ENCODE data around the gene TMEM51. TPM values are rescaled to one million over a fixed set of nuclear protein-coding genes. Genes with fewer than 3 reads are reported as not detected.

Gene TMEM51
- total RNA-seq, 1 donor: 1.0 TPM

DNA sequence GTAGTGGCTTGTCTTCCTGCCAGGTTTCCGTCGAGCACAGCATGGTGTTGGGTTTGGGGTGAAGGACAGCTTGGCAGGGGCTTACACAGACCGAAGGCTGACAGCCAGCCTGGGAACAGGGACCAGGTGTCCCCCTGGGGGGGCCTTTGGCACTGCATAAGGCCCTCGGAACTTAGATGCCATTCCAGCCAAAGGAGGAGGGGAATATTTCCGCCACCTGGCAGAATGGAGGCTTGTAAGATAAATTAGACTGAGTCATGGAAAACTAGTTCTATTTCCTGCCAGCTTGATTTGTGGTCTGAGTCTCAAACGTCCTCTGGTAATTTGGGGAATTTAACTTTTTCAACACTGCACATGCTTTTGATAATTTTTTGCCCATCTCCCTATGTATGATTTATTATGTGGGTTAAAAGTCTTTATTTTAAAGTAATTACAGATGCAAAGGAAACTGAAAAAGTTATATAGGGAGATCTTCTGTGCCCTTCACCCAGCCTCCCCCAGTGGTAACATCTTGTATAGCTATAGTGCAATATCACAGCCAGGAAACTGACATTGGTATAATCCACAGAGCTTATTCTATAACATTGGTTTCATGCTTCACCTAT, 11.5 kb upstream of the TMEM51 start:
- Histone ChIP-seq H3K4me3 (ENCODE audit: low read length) (no peak overlapping the region), H3K4me1 (ENCODE audit: insufficient read depth, low read length) (peaks cover 15% of the 10 kb centered on the region), H3K27me3 (ENCODE audit: insufficient read depth, low read length) (no peaks in the 10 kb centered on the region), H3K9me3 (ENCODE audit: low read depth, low read length) (no peaks in the 10 kb centered on the region)

DNA sequence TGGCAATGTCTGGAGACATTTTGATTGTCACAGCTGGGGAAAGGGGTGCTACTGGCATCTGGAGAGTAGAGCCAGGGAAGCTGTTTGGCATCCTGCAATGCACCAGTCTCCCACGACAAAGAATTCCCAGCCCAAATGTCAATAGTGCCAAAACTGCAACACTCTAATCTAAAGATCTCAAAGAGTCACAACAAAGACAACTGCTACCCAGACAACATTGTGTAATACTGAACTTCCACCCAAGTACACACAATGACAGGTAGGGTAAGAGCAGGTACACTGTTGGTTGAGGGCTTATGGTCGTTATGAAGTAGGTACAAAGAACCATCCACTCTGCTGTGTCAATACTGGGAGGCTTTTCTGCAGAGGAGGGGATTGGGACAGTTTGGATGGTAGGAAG, 8.2 kb upstream of the TMEM51 start:
- no peaks in the 10 kb centered on the region for H3K9me3 ChIP-seq (ENCODE audit: low read depth, low read length)
- no peak overlapping the region for H3K4me3 ChIP-seq (ENCODE audit: low read length)
- H3K4me1 ChIP-seq (ENCODE audit: insufficient read depth, low read length): peaks cover 16% of the 10 kb centered on the region
- H3K27me3 ChIP-seq (ENCODE audit: insufficient read depth, low read length): peaks cover 3% of the 10 kb centered on the region

DNA sequence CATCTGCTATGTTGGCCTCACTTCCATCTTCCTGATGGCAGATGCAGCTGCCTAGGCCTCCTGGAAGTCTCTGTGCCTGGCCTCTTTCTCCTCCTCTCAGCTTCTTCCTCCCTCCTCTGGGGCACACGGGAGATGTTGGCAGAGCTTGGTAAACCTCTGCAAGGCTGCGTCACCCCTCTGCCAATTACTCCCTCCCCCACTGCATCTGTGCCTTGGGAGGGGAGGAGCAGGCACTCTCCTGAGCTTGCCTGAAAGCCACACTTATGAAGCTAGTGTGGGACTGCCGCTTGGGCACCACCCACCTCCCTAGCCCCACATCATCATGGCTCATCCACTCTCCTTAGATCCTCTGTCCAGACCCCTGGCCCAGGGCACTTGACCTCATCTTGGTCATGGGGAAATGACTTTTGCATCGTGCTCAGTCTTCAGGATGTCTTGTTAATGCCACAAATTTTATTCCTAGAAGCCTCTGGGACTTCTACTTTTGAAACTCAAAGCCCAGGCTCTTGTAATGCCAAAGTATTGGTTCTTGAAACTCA, 7.3 kb upstream of the TMEM51 start:
- Histone ChIP-seq H3K4me1 (ENCODE audit: insufficient read depth, low read length) (peaks cover 16% of the 10 kb centered on the region), H3K27me3 (ENCODE audit: insufficient read depth, low read length) (peaks cover 11% of the 10 kb centered on the region), H3K9me3 (ENCODE audit: low read depth, low read length) (no peaks in the 10 kb centered on the region), H3K4me3 (ENCODE audit: low read length) (no peak overlapping the region)

DNA sequence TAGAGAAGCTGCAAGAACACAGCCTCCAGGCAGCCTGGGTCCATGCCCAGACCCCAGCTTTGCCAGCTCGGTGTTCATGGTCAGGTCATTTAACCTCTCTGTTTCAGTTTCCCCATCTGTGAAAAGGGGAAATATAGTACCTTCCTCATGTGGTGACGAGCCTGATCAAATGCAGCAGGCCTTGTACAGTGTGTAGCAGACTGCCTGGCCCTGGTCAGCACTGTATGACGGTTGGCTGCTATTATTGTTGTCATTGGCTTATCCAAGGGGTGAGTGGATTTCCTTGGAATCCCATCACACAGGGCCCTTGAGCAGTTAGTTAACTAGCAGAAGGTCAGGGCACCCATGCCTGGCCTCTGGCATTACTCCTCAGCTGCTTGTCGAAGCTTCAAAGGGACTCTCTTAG, 6.6 kb upstream of the TMEM51 start:
- Histone ChIP-seq H3K4me1 (ENCODE audit: insufficient read depth, low read length) (peaks cover 12% of the 10 kb centered on the region), H3K9me3 (ENCODE audit: low read depth, low read length) (no peaks in the 10 kb centered on the region), H3K27me3 (ENCODE audit: insufficient read depth, low read length) (peaks cover 19% of the 10 kb centered on the region), H3K4me3 (ENCODE audit: low read length) (no peak overlapping the region)

DNA sequence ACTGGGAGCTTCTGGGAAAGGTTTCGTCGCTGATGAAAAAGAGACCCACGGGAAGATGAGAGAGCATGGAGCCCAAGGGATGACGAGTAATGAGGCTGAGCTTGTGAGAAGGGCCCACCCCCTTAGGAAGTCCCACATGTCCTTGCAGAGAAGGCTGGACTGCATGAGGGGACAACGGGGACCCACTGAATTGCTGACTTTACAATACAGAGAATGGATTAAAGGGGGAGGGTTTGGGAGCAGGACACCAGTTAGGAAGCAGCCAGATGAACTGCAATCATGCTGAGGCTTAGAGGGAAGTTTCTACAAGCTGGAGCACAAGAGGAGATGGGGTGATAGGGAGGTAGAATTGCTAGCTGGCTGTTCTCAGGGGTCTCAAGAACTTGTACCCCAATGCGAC, 5.5 kb upstream of the TMEM51 start:
- Histone ChIP-seq H3K27me3 (ENCODE audit: insufficient read depth, low read length) (peaks cover 29% of the 10 kb centered on the region), H3K9me3 (ENCODE audit: low read depth, low read length) (no peaks in the 10 kb centered on the region), H3K4me1 (ENCODE audit: insufficient read depth, low read length) (peaks cover 9% of the 10 kb centered on the region), H3K4me3 (ENCODE audit: low read length) (no peak overlapping the region)

DNA sequence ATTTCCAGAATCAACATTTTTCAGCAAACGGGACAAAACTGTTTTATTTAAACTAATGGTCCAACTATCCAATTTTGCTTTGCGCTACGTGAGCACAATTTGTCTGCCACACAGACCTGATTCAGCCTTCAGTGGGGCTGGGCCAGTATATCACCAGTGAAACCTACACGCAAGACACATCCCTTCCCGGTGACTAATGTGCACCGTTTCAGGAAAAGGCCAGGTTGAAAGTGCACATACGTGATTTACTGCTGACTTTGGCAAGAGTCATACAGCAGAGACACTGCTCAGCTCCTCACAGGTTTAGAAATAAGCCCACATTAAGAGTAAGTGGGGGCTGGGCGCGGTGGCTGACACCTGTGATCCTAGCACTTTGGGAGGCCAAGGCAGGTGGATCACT, 5.1 kb upstream of the TMEM51 start:
- Histone ChIP-seq H3K27me3 (ENCODE audit: insufficient read depth, low read length) (peaks cover 31% of the 10 kb centered on the region), H3K4me3 (ENCODE audit: low read length) (no peak overlapping the region), H3K4me1 (ENCODE audit: insufficient read depth, low read length) (peaks cover 12% of the 10 kb centered on the region), H3K9me3 (ENCODE audit: low read depth, low read length) (no peaks in the 10 kb centered on the region)

DNA sequence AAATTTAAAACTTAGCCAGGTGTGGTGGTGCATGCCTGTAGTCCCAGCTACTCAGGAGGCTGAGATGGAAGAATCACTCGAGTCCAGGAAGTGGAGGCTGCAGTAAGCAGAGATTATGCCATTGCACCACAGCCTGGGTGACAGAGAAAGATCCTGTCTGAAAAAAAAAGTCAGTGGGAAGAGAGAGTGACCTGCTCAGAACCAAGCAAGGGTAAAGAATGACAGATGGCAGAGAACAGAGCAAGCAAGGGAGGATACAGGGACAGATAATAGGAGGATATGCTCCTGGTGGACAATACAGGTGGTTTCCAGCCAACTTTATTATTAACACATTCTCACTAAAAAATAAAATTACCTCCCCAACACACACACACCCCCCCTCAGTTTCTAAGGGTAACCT, 4.6 kb upstream of the TMEM51 start:
- no peak overlapping the region for H3K4me3 ChIP-seq (ENCODE audit: low read length)
- H3K27me3 ChIP-seq (ENCODE audit: insufficient read depth, low read length): peaks cover 32% of the 10 kb centered on the region
- no peaks in the 10 kb centered on the region for H3K9me3 ChIP-seq (ENCODE audit: low read depth, low read length)
- peaks cover 16% of the 10 kb centered on the region for H3K4me1 ChIP-seq (ENCODE audit: insufficient read depth, low read length)

DNA sequence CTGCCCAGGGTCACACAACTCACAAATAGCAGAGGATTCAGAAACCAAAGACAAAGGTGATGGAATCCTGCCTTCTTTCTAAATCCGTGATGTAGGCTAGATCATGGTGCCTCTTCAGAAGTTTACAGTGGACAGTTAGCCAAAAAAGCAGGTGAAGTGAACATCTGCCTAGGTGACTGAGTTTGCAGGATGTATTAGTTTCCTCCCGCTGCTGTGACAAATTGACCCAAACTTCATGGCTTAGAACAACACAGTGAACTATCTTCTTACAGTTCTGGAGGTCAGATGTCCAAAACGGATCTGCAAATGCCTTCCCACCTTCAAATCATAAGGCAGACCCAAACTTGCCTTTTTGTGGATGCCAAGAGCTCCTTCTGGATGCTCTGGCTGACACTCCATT, 3.2 kb upstream of the TMEM51 start:
- no peaks in the 10 kb centered on the region for H3K9me3 ChIP-seq (ENCODE audit: low read depth, low read length)
- peaks cover 38% of the 10 kb centered on the region for H3K27me3 ChIP-seq (ENCODE audit: insufficient read depth, low read length)
- no peak overlapping the region for H3K4me3 ChIP-seq (ENCODE audit: low read length)
- H3K4me1 ChIP-seq (ENCODE audit: insufficient read depth, low read length): peaks cover 22% of the 10 kb centered on the region

DNA sequence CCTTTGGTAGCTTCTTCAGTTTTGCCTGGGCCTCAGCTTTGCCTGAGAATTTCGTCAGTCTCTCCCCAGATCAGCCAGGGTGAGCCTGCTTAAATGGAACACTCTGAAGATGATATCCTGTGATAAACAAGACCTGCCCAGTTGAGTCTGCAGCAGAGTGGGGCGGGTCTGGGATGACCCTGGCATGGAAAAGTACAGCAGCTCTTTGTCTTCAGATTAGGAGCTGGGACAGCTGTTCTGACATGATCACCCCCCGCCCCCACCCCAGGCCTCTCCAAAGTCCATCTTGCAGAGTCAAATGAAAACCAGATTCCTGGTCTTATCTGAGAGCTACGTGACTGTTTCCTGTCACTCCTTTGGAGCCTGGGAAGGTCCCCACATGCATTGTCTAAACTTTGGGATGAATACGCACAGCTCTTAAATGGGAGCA, 2.2 kb upstream of the TMEM51 start:
- H3K27me3 ChIP-seq (ENCODE audit: insufficient read depth, low read length): peaks cover 38% of the 10 kb centered on the region
- no peak overlapping the region for H3K4me3 ChIP-seq (ENCODE audit: low read length)
- peaks cover 29% of the 10 kb centered on the region for H3K4me1 ChIP-seq (ENCODE audit: insufficient read depth, low read length)
- H3K9me3 ChIP-seq (ENCODE audit: low read depth, low read length): no peaks in the 10 kb centered on the region

DNA sequence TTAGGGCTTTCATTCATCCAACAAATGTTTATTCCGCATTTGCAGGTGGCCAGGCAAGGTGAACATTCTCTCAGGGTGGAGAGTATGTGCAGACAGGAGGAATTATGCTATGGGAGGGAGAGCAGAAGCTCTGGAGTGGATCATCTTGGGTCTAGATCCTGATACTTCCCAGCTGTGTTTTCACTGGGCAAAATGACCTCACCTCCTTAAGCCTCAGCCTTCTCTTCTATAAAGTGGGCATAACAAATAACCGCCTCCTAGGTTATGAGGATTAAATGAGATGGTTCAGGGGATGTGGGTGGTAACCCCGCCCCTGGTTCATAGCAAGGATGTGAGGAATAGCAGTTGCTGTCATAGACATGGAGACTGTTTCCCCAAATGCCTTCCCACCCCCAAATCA, 1.7 kb upstream of the TMEM51 start:
- peaks cover 29% of the 10 kb centered on the region for H3K4me1 ChIP-seq (ENCODE audit: insufficient read depth, low read length)
- no peaks in the 10 kb centered on the region for H3K9me3 ChIP-seq (ENCODE audit: low read depth, low read length)
- H3K4me3 ChIP-seq (ENCODE audit: low read length): no peak overlapping the region
- peaks cover 38% of the 10 kb centered on the region for H3K27me3 ChIP-seq (ENCODE audit: insufficient read depth, low read length)

DNA sequence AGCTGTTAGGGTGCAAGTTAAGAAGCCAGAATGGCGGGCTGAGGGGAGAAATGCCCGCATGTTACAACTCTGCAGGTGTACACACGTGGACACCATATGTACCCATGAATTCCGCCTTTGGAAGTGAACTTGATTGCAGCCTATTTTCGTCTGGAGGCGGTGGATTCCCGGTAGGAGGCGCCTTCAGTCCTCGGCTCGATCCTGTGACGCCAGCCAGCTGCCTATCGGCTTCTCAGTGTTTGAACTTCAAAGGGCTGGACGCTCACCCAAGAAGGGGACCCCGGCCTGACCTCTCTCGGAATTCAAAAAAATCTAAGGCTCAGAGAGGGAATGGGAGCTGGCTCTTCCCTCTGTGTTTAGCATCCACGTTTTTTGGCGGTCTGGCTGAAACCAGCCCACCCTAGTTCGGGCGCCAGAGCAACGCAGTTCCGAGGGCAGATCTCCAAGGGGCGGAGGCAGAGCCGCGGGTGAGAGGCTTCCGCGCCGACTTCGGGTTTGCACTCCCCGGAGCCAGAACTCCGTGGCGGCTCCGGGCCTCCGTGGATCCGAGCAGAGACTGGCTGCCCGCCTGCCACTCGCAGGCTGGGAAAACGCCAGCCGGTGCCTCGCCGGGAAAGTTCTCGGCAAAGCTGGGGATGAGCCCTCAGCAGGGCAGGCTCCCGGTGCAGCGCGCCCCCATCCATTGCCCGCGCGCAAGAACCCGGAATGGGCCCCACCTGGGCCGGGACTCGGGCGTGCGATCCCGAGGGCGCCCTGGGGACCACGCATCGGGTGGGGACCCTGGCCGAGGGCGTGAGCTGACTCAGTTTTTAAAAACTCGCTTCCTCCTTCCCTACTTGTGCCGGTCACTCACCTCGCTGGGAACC, 996 bp upstream of the TMEM51 start:
- Histone ChIP-seq H3K4me1 (ENCODE audit: insufficient read depth, low read length) (peaks cover 26% of the 10 kb centered on the region), H3K9me3 (ENCODE audit: low read depth, low read length) (no peaks in the 10 kb centered on the region), H3K4me3 (ENCODE audit: low read length) (no peak overlapping the region), H3K27me3 (ENCODE audit: insufficient read depth, low read length) (peaks cover 38% of the 10 kb centered on the region)

DNA sequence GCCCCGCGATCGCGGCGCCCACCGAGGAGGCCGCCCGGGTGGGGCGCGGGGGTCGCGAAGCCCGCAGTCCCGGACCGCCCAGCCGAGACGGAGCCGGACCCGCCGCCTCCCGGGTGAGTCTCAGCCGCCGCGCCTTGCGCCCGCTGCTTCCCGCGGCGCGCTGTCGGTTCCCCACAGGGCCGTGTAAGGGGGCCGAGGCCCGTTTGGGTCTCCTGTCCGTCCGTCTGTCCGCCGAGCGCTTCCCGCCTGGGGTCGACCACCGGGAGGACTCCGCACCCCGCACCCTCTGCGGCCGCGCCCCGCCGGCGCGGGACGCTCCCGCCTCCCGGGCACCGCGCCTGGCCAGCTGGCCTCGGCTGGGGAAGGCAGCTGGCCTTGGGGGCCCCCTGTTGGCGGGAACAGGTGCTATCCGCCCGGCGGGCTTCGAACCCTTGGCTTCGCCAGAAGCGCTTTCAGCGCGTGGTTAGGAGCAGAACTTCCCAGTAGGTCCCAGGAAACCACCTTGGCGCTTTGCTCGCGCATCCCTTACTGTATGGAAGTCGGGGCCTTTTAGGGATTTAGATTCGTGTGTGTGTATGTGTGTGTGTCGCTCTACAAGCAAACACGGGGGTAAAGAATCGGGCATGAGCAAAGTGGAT, 414 bp downstream of the TMEM51 start:
- H3K4me3 ChIP-seq (ENCODE audit: low read length): peak overlapping the region; percentile 8

DNA sequence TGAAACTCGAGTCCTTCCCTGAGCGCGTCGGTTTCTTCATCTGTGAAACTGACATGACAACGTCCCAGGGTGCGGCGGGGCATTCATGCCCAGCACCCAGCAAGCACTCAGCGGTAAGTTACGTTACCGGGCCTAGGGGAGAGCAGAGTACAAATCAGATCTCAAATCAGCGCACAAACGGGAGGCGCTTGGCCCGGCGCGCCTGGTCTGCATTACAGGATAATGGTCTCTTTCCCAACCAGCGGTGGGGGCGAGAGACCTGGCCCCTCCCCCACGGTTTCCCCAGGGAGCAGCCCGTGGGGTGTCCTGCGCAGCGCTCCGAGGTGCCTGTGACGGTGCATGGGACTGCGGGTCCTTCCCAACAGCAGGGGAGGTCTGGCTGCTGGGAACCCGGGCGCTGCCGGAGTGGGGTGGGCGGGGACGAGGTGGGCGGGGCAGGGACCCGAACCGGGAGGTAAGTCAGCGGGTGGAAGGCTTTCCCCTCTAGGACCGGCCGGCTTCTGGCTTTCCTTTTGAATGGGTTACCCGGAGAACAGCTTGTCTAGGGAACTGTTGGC, 1.0 kb downstream of the TMEM51 start:
- Histone ChIP-seq H3K9me3 (ENCODE audit: low read depth, low read length) (no peaks in the 10 kb centered on the region), H3K4me3 (ENCODE audit: low read length) (no peak overlapping the region), H3K4me1 (ENCODE audit: insufficient read depth, low read length) (peaks cover 26% of the 10 kb centered on the region), H3K27me3 (ENCODE audit: insufficient read depth, low read length) (peaks cover 38% of the 10 kb centered on the region)

More for the DNA sequence above, 414 bp downstream of the TMEM51 start:
- peaks cover 26% of the 10 kb centered on the region for H3K4me1 ChIP-seq (ENCODE audit: insufficient read depth, low read length)
- H3K9me3 ChIP-seq (ENCODE audit: low read depth, low read length): no peaks in the 10 kb centered on the region
- H3K27me3 ChIP-seq (ENCODE audit: insufficient read depth, low read length): peaks cover 38% of the 10 kb centered on the region

DNA sequence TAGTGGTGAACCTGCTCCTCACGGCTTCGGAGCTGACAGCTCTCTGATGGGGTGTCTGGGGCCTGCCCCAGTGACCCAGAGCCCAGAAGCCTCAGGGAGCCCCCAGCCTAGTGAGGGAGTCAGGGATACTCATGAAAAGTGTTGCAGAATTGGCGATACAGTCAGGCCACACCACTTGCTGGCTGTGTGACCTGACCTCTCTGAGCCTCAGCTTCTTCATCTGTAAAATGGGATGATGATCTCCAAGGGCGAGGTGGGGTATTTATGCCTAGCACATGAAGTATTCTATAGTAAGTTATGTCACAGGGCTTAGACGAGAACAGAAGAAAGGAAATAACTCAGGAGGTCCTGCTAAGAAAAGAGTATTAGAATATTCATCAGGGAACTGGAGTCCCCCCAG, 1.6 kb downstream of the TMEM51 start:
- peaks cover 37% of the 10 kb centered on the region for H3K27me3 ChIP-seq (ENCODE audit: insufficient read depth, low read length)
- peaks cover 26% of the 10 kb centered on the region for H3K4me1 ChIP-seq (ENCODE audit: insufficient read depth, low read length)
- H3K4me3 ChIP-seq (ENCODE audit: low read length): no peak overlapping the region
- no peaks in the 10 kb centered on the region for H3K9me3 ChIP-seq (ENCODE audit: low read depth, low read length)
